22Rv1 (cell line): ENCODE results near the gene CT45A8.

Experiments used
- ZFX ChIP-seq: fragments of 450-650 bp; IDR thresholded peaks from 2 replicates; pipeline ENCODE4 v1.6.1; 2017; ENCODE audit warnings: antibody characterized with exemption, borderline replicate concordance
- TF ChIP-seq, protein P1 (sequence below): fragments of 450-650 bp; IDR thresholded peaks from 2 replicates; pipeline ENCODE4 v1.5.1; 2017; ENCODE audit warnings: mild to moderate bottlenecking

DNA sequence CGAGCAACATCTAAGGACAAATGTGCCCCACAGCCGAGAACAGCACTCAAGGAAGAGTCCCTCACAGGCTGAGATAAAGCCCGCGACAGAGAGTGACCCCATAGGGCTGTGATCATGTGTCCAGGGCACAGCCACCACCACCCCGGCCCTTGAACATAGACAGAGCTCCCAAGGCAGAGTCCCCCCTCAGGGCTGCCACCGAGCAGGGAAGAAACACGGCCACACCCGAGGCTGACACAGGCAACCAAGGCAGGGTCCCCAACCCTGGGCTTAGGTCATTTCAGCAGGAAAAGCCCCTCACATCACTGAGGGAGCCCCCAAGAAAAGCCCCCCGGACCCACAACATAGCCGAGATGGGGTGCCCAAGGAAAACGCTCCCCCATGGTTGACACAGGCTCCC lies 38.4 kb upstream of the CT45A8 start:
- TF ChIP-seq, protein P1, sequence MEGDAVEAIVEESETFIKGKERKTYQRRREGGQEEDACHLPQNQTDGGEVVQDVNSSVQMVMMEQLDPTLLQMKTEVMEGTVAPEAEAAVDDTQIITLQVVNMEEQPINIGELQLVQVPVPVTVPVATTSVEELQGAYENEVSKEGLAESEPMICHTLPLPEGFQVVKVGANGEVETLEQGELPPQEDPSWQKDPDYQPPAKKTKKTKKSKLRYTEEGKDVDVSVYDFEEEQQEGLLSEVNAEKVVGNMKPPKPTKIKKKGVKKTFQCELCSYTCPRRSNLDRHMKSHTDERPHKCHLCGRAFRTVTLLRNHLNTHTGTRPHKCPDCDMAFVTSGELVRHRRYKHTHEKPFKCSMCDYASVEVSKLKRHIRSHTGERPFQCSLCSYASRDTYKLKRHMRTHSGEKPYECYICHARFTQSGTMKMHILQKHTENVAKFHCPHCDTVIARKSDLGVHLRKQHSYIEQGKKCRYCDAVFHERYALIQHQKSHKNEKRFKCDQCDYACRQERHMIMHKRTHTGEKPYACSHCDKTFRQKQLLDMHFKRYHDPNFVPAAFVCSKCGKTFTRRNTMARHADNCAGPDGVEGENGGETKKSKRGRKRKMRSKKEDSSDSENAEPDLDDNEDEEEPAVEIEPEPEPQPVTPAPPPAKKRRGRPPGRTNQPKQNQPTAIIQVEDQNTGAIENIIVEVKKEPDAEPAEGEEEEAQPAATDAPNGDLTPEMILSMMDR: no peak
- no peak for TF ChIP-seq ZFX
